Esophagus muscularis mucosa (tissue), 4 donors: ENCODE results near the gene SCN9A. TPM values are rescaled to one million over a fixed set of nuclear protein-coding genes. Genes with fewer than 3 reads are reported as not detected.

Experiments used
- DNase-seq: peaks from one replicate; pipeline ENCODE4 v3.0.0-alpha.2; 2017; ENCODE audit errors: extremely low spot score
- H3K27ac ChIP-seq, 4 donors: fragments of 200-600 bp; sonication (generic); replicated peaks in 1 of 4; 1 replicate in 3 of 4; 2 replicates in 1 of 4; pipeline ENCODE4 v1.5.1; 2016 to 2019; ENCODE audit warnings: mild to moderate bottlenecking in 1 of 4
- H3K27me3 ChIP-seq, 4 donors: fragments of 200-600 bp; sonication (generic); one replicate each; pipeline versions ENCODE4 v1.5.1 to v1.6.0; 2016 to 2019
- H3K36me3 ChIP-seq, 4 donors: fragments of 200-600 bp; sonication (generic); one replicate each; pipeline ENCODE4 v1.5.1; 2016 to 2019
- H3K4me1 ChIP-seq, 4 donors: fragments of 200-600 bp; sonication (generic); one replicate each; pipeline ENCODE4 v1.5.1; 2016 to 2019
- H3K4me3 ChIP-seq, 4 donors: fragments of 200-600 bp; sonication (generic); 1 replicate in 2 of 4; 2 replicates in 2 of 4; pipeline ENCODE4 v1.5.1; 2016 to 2019; ENCODE audit warnings: mild to moderate bottlenecking in 4 of 4, moderate library complexity in 1 of 4
- H3K9me3 ChIP-seq, 4 donors: fragments of 200-600 bp; sonication (generic); 1 replicate in 3 of 4; 2 replicates in 1 of 4; pipeline ENCODE4 v1.5.1; 2016 to 2019
- CTCF ChIP-seq, 3 experiments: fragments of 200-600 bp in 2 of 3; fragments of 450-650 bp in 1 of 3; sonication (generic) in 2 of 3; IDR thresholded peaks; one replicate each; pipeline ENCODE4 v1.5.1; 2017 to 2019; ENCODE audit warnings: antibody characterized with exemption in 3 of 3, mild to moderate bottlenecking in 2 of 3, moderate library complexity in 1 of 3
- EP300 ChIP-seq: sonication (generic); formaldehyde crosslinking; IDR thresholded peaks from one replicate; pipeline ENCODE4 v1.6.1; 2017; ENCODE audit warnings: antibody characterized with exemption
- POLR2A ChIP-seq: fragments of 450-650 bp; IDR thresholded peaks from one replicate; pipeline ENCODE4 v1.6.1; 2017; ENCODE audit warnings: antibody characterized with exemption, moderate library complexity, mild to moderate bottlenecking, low read depth
- POLR2AphosphoS5 ChIP-seq, 2 donors: sonication (generic); formaldehyde crosslinking; IDR thresholded peaks; one replicate each; pipeline ENCODE4 v1.6.1; 2017; ENCODE audit warnings: antibody characterized with exemption in 2 of 2
- WGBS: methylation state at CpG from one replicate; pipeline ENCODE4 v1.1.5; 2018; 5-methylcytosine and 5-hydroxymethylcytosine counted together
- intact Hi-C: fragments of 100-400 bp; cut with DNase I; formaldehyde crosslinking; loops from one replicate; pipeline ENCODE4 v1.15.1; 2023
- total RNA-seq, 4 donors: library from RNA; depleted of rRNA; stranded (reverse); fragments of >200 nt; gene quantifications; one replicate each; pipeline versions ENCODE4 v1.1.0 to v1.2.1, GENCODE V29; 2016

Gene SCN9A
- total RNA-seq, 4 donors from 2014 or later = 4.0 to 7.8 (median 5.2) TPM

DNA sequence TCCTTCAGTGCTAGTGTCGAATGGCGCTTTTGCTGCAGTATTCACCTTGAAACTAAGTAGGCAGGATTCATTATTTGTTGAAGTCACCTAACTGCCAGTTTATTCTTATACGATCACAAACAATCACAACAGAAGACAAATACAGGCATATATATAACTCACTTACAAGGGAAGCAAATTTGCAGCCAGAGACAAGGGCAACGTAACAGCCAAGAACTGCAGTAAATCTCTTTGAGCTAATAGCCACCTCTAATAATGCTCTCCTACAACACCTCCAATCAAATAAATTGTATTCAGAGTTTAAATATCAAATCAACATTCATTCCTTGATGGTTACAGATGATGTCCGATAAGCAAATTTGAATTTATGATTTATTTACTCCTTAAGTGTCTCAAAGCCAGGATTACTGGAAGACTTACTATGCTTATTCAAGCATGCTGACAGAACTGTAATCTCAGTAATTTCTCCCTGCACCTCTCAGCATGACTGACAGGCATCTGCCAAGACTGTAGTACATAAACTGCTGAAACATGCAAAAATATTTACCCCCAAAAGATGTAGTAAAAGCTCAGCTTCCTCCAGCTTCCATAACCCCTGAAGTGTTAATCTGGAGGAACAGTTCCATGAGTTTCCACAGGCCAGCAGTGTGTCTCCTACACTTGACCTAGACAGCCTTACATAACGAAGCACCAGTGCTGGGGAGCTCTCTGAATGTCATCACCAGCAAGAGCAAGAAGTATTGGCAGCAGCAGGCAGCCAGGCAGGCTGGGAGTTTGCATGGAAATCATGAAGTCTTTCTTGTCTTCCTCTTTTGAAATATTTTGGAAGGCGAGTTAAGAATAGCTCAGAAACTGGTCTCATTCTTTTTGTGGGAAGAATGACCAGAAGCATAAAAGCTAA, 227.0 kb downstream of the SCN9A start:
- TF ChIP-seq POLR2AphosphoS5 (IDR thresholded peaks at IDR 0.05) (no peak), EP300 (no peak), CTCF (IDR thresholded peaks at IDR 0.05) (no peak), POLR2A (no peak)
- no peak for DNase-seq
- 78% methylated on average over 7 of the region's 7 CpGs for WGBS
- Histone ChIP-seq H3K27me3 (no peaks in the 10 kb centered on the region), H3K9me3 (no peaks in the 10 kb centered on the region), H3K27ac (no peak overlapping the region), H3K4me1 (no peaks in the 10 kb centered on the region), H3K36me3 (no peaks in the 10 kb centered on the region), H3K4me3 (no peak overlapping the region)
- intact Hi-C loops = no loop called here

DNA sequence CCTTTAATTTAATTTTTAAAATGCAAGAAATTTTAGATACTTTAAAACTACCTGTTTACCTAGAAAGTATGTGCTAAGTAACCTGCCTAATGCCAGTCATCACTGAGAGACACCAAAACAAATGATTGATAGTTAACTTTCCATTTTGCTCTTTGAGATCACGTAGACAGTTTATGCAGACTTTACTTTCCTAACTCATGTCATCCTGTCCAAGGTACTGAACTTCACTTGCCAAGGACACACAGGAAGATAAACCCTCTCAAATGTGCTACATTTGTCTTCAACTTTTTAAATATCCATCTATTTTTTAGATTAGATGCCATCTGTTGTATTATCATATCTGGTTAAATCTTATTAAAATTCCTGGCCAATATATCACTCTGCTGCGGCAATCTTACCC, 227.9 kb downstream of the SCN9A start:
- Histone ChIP-seq H3K36me3 (no peaks in the 10 kb centered on the region), H3K27me3 (no peaks in the 10 kb centered on the region), H3K9me3 (no peaks in the 10 kb centered on the region), H3K4me1 (no peaks in the 10 kb centered on the region), H3K27ac (no peak overlapping the region), H3K4me3 (no peak overlapping the region)
- no peak for DNase-seq
- TF ChIP-seq POLR2A = no peak
- no peak for TF ChIP-seq POLR2AphosphoS5 (IDR thresholded peaks at IDR 0.05)
- no peak for TF ChIP-seq CTCF (IDR thresholded peaks at IDR 0.05)
- no peak for TF ChIP-seq EP300
- intact Hi-C loops = no loop called here
- WGBS = 81% methylated on average over 2 of the region's 2 CpGs

Other genes starting within 250 kb of the SCN9A start
- gene SCN1A, start 247.9 kb downstream of the SCN9A start, total RNA-seq = under 1 TPM in 1 of 4 donors, not detected in 3; under 0.01 TPM
- 100 to 1,000 TPM in 2 of 4 donors, 10 to 100 TPM in 2; 66.9 to 129 (median 90.1) TPM for gene SCN7A, start 118.3 kb upstream of the SCN9A start, total RNA-seq